KBM-7 (cell line): ENCODE data around the gene RIPK1.
"Not testable (repeated sequence)": the region's sequence is repeated elsewhere in the genome, so short reads cannot be mapped to it uniquely, and the experiment has no call there.

Experiments used
- DNase-seq: peaks from one replicate; pipeline ENCODE4 v3.0.0-alpha.2; 2015
- in situ Hi-C: fragments of 300-500 bp; cut with MboI; formaldehyde crosslinking; loops from 2 replicates; pipeline ENCODE4 v1.14.3; 2020; ENCODE audit warnings: low sequenced_read_pairs, low pct_unique_long_range_greater_than_20kb, mixed read lengths

The RIPK1 gene

DNA sequence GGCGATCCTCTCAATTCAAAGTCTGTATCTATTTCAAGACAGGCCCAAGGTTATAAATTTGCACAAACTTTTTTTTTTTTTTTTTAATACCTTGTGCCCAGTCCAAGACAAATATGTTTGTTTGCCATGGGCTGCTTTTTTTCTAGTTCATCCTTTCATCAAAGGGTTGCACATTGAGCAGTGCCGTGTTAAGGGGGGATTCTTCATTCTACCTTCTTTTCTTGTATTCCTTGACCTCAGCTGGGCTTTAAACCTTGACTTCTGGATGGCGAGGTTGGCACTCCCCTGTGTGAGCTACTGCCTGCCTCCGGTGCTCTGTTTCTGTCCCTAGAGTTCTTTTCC lies 7.4 kb downstream of the RIPK1 start:
- no peak for DNase-seq
- in situ Hi-C loops: no loop called here

- DNase-seq: no peak
- in situ Hi-C loops: no loop called here
These were observed 8.0 kb downstream of the RIPK1 start for GRCh38 chr6:3076320-3076719.

- no peak for DNase-seq
- in situ Hi-C loops: no loop called here
These were observed 9.1 kb downstream of the RIPK1 start for GRCh38 chr6:3077430-3077829.

GRCh38 chr6:3078952-3079351 lies 10.7 kb downstream of the RIPK1 start:
- DNase-seq, in situ Hi-C loops: not testable (repeated sequence)

DNA sequence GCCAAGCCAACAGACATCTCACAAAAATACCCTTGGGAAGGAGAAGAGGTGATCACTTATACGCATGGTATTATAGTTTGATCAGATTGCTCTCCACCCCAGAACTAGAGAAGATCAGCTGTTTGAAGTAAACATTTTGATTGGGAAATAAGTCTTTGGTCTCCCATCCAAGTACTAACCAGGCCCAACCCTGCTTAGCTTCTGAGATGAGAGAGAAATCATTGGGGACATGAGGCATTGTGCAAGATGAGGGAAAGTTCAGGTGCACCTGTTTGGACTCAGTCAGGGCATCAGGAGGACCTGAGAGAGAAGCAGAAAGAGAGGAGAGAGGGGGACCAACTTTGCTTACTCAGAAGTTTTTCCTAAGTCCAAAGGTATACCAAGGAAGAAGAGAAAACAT lies 11.4 kb downstream of the RIPK1 start:
- in situ Hi-C loops: no loop called here
- no peak for DNase-seq

- DNase-seq: peak; percentile 74
- in situ Hi-C loops: no loop called here
These were observed 13.7 kb downstream of the RIPK1 start for GRCh38 chr6:3081960-3082359.

GRCh38 chr6:3085074-3085473 lies 16.8 kb downstream of the RIPK1 start:
- in situ Hi-C loops: no loop called here
- DNase-seq: no peak

DNA sequence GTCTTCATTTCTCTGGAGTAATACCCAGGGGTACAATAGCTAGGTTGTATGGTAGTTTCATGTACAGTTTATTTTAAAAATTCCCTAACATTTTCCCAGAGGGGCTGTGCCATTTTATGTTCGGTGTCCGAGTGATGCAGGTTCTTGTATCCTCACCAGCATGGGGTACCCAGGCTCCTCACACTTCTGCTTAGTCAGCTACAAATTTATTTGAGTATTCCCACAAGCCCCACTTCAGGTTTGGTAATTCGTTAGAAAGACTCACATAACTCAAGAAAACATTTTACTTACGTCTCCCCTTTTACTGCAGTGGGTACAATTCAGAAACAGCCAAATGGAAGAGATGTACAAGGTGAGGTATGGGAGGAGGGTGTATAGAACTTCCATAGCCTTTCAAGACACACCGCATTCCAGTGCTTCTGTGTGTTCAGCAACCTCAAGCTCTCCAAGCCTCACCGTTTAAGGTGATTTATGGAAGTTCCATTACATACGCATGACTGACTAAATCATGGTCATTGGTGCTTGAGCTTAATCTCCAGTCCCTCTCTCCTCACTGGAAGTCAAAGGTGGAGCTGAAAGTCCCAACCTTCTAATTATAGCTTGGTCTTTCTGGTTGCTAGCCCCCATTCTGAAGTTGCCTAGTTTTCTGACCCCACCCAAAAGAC lies 18.1 kb downstream of the RIPK1 start:
- in situ Hi-C loops: no loop called here

GRCh38 chr6:3088446-3088845 lies 20.2 kb downstream of the RIPK1 start:
- in situ Hi-C loops: no loop called here
- no peak for DNase-seq

More for the DNA sequence above, 18.1 kb downstream of the RIPK1 start:
- no peak for DNase-seq

- in situ Hi-C loops: no loop called here
- DNase-seq: no peak
These were observed 20.7 kb downstream of the RIPK1 start for GRCh38 chr6:3088968-3089367.

- in situ Hi-C loops: no loop called here
- DNase-seq: no peak
These were observed 21.7 kb downstream of the RIPK1 start for GRCh38 chr6:3090013-3090412.

DNA sequence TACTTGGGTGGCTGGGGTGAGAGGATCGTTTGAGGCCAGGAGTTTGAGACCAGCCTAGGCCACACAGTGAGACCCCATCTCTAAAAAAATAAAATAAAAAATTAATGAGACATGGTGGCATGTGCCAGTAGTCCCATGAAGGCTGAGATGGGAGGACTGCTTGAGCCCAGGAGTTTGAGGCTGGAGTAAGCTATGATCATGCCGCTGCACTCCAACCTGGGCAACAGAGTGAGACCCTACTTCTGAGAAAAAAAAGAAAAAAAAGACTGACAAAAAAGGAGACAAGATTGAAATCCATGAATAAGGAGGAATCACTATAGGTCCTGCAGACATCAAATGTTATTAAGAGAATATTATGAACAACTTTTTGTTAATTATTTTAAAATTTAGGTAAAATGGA lies 26.5 kb downstream of the RIPK1 start:
- DNase-seq: no peak
- in situ Hi-C loops: no loop called here

DNA sequence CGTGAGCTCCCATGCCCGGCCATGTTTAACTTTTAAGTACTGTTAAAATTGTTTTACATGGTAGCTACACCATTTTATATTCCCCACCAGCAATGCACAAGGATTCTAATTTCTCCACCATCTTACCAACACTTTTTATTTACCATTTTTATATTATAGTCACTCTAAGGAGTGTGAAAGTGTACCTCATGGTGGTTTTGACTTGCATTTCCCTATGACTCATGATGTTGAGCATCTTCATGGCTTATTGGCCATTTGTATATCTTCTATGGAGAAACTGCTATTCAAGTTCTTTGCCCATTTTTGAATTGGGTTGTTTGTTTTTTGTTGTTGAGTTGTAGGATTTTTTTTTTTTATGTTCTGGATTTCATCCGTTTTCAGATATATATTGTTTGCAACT lies 34.6 kb downstream of the RIPK1 start:
- in situ Hi-C loops: no loop called here
- no peak for DNase-seq

GRCh38 chr6:3108746-3109414 lies 40.6 kb downstream of the RIPK1 start:
- in situ Hi-C loops: no loop called here
- no peak for DNase-seq

DNA sequence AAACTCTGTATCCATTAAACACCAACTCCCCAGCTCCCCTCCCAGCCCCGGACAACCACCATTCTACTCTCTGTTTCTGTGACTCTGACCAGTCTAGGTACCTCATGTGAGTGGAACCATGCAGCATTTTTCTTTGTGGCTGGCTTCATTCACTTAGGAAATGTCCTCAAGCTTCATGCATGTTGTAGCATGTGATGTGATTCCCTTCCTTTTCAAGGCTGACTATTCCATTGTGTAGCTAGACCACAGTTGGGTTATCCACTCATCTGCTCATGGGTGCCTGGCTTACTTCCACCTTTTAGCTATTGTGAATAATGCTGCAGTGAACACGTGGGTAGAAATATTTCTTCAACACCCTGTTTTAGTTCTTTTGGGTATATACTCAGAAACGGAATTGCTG lies 41.5 kb downstream of the RIPK1 start:
- no peak for DNase-seq
- in situ Hi-C loops: no loop called here

DNA sequence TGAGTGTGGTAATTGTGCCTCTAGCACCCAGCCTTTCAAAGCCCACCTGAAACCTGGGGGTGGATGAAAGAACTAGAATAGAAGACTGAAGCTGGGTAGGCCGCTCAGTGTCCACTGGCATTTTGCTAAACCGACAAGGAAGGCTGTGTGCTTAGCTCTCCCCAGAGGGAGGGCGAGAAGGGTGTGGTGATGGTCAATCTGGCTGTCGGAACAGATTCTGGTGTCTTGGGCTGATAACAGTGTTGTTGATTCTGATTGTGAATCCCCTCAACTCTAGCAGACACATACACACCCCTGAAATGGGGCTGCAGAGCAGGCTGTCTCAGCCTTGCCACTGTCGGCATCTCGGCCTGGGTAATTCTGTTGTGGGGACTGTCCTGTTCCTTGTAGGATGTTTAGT lies 46.1 kb downstream of the RIPK1 start:
- in situ Hi-C loops: no loop called here

GRCh38 chr6:3117912-3118352 lies 49.6 kb downstream of the RIPK1 start:
- DNase-seq: no peak
- in situ Hi-C loops: no loop called here

More for the DNA sequence above, 46.1 kb downstream of the RIPK1 start:
- DNase-seq: no peak

- in situ Hi-C loops: no loop called here
- peak; percentile 90 for DNase-seq
These were observed 50.2 kb downstream of the RIPK1 start, which contains the start of gene BPHL for GRCh38 chr6:3118353-3119039. Gene BPHL (plus strand): TSS chr6:3118711. CDS start chr6:3118741, 30 bp downstream.

DNA sequence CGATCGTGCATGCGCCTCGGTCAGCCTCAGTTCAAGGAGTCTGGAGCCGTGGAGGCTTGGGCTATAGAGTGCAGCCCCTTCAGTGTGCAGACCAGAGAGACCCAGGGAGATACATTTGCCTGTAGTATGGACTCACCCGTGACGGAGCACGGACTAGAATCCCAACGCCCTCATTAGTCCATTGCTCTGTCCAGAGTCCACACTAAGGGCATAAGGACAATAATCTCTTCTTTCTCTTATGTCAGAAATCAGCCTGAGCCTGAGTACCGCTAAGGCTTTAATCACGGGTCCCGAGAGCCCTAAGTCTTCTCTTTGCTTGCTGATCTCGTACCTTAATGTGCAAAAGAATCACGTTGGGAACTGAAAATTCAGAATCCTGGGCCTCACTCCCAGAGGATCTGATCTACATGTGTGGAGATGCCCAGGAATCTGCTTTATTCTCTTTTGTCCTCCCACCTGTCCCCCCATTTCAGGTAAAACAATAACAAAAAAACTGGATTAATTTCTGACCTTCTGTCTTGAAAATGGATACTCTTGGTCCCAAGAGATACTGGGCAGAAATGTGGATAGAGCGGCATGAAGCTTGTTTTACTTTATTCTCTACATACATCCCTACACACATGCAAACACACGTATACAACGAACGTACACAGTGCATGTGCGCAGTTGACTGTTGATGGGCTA lies 50.9 kb downstream of the RIPK1 start:
- DNase-seq: no peak
- in situ Hi-C loops: no loop called here

DNA sequence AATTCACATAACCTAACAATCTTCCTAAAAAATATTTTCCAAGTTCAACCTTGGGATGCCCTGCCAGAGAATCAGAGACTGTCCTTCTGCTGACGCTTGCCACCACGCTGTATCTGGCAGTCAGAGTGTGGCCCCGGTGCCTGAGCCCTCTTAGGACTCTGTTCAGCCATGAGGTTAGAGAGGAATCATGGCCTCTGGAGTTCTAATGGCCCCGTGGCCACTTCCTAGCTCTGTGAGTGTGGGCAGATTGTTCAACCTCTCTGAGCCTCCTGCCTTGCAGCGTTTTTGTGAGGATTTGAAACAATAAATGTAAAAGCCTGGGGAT lies 52.4 kb downstream of the RIPK1 start:
- no peak for DNase-seq
- in situ Hi-C loops: loop anchor here (10.0 kb wide), 1 partner anchor 134 kb away; the partner anchor contains the start of gene PSMG4
